Fibroblast of mammary gland (primary cell): ENCODE data around the gene OSCAR.

Experiments
- DNase-seq: peaks from one replicate; pipeline ENCODE4 v3.0.0-alpha.2; 2010; ENCODE audit warnings: low read depth
- H3K4me3 ChIP-seq: 2 replicates; pipeline ENCODE4 v1.5.1; 2011; ENCODE audit warnings: low read depth, mild to moderate bottlenecking, low read length, moderate library complexity; ENCODE audit not compliant: control insufficient read depth
- TF ChIP-seq, protein P1 (sequence below): conservative IDR thresholded peaks from 2 replicates; pipeline ENCODE4 v1.5.1; 2011; ENCODE audit warnings: low read depth, low read length, inconsistent platforms; ENCODE audit not compliant: control insufficient read depth, insufficient read depth

The OSCAR gene

DNA sequence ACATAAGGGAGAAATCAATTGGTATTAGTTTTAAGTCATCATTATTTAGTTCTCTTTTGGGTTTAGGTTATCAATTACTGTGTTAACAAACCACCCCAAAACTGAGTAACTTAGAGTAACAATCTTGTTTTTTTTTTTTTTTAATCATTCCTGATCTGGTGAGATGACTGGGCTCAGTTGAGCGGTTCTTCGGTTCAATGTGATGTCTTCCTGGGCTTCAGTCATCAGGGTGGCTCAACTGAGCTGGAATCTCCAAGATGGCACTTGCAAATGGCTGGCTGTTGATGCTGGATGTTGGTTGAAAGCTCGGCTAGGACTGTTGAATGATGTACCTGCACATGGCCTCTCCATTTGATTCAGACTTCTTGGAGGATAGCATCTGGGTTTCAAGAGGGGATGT lies 16.2 kb downstream of the OSCAR start:
- DNase-seq = no peak
- H3K4me3 ChIP-seq = no peak overlapping the region
- TF ChIP-seq, protein P1, sequence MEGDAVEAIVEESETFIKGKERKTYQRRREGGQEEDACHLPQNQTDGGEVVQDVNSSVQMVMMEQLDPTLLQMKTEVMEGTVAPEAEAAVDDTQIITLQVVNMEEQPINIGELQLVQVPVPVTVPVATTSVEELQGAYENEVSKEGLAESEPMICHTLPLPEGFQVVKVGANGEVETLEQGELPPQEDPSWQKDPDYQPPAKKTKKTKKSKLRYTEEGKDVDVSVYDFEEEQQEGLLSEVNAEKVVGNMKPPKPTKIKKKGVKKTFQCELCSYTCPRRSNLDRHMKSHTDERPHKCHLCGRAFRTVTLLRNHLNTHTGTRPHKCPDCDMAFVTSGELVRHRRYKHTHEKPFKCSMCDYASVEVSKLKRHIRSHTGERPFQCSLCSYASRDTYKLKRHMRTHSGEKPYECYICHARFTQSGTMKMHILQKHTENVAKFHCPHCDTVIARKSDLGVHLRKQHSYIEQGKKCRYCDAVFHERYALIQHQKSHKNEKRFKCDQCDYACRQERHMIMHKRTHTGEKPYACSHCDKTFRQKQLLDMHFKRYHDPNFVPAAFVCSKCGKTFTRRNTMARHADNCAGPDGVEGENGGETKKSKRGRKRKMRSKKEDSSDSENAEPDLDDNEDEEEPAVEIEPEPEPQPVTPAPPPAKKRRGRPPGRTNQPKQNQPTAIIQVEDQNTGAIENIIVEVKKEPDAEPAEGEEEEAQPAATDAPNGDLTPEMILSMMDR = no peak

DNA sequence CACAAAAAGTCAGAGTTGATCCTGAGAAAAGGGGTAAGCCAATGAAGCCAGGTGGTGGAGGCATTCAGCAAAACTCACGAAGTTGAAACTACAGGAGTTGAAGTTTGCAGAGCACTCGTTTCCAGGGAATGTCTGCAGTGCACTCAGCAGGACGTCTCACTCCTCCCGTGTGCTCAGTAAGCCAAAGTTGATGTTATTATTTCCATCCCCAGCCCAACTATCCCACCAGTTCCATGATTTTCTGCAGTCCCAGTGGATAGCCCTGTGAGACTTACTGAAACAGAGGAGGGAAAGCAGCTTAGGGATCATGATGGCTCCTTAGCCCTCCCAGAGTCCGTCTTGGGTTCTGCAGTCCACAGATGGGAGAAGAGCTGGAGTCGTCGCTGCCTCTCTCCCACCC lies 19.6 kb downstream of the OSCAR start, which contains the start of gene TARM1:
Gene TARM1 (minus strand): TSS at position 334 of the 400 bp plus-strand sequence. CDS start 25 bp downstream, at position 309.
- no peak for DNase-seq
- TF ChIP-seq, protein P1 = no peak
- H3K4me3 ChIP-seq = no peak within 1 kb of the TSS

DNA sequence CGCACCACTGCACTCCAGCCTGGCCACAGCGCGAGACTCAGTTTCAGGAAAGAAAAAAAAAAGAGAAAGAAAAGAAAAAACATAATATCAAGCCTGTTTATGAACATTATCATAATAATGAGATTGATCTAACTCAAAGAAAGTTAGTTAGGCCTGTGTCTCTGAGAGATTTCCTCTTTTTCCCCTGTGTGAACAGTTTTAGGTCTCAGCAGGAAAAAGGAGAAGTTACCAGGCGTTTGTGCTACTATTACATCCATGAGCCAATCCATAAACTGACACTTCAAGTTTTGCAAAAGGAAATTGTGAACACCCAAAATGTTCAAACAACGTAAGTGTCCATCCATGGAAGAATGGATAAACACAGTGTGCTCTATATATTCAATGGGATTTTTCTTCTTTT lies 23.3 kb downstream of the OSCAR start:
- TF ChIP-seq, protein P1 = no peak
- no peak overlapping the region for H3K4me3 ChIP-seq
- no peak for DNase-seq

DNA sequence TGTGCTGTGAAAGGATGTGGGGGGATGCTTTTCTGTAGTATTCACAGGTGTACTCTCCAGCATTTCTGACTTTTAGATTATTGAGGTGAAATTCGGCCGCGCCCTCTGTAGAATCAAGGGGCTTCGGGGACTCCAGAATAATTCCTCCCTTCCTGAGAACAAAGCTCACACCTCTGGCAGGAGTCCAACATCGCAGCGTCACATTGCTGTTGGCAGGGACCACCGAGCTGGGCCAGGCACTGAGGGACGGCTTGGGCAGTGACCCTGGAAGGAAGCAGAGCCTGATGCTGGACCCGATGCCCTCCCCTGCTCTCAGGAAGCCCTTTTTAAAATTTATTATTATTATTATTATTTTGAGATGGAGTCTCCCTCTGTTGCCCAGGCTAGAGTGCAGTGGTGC lies 25.8 kb downstream of the OSCAR start:
- TF ChIP-seq, protein P1 = no peak
- H3K4me3 ChIP-seq = no peak overlapping the region
- no peak for DNase-seq

DNA sequence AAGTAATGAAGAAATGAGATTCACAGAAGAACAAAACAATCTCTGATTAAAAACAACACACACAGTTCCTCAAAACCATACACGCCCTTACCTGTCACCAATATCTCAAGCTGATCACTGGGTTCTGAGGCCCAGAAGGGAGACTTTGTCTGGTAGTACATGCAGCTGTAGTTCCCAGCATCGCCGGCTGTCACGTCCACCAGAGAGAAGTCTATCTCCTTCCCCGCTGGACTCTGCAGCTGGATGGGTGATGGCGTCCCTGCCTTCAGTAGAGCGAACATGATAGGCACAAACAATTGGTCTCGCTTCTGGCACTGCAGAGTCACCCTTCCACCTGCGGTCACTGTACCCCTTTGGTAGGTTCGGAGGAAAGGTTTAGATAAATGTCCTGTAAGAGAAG lies 26.8 kb downstream of the OSCAR start:
- no peak overlapping the region for H3K4me3 ChIP-seq
- no peak for DNase-seq
- TF ChIP-seq, protein P1 = no peak

DNA sequence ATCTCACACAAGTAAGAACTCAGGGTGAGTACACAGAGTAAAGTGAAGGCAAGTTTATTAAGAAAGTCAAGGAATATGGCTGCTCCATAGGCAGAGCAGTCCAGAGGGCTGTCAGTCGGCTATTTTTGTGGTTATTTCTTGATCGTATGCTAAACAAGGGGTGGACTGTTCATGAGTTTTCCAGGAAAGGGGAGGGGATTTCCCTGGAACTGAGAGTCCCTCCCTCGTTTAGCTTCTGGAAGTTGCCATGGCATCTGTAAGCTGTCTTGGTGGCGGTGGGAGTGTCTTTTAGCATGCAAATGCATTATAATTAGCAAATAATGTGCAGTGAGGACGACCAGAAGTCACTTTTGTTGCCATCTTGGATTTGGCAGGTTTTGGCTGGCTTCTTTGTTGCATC lies 31.1 kb downstream of the OSCAR start:
- no peak for DNase-seq
- H3K4me3 ChIP-seq = no peak overlapping the region
- TF ChIP-seq, protein P1 = no peak
